GM18951 (cell line): Measurements from ENCODE around the gene LITAF.
"Not testable (repeated sequence)": the region's sequence is repeated elsewhere in the genome, so short reads cannot be mapped to it uniquely, and the experiment has no call there.

Source experiments
- POLR2A ChIP-seq: IDR thresholded peaks from 4 replicates; pipeline ENCODE4 v1.6.1; 2011; ENCODE audit warnings: mild to moderate bottlenecking; ENCODE audit not compliant: insufficient read length, insufficient read depth; ENCODE audit errors: extremely low read depth
- in situ Hi-C: fragments of 300-500 bp; cut with MboI; formaldehyde crosslinking; loops from one replicate; pipeline ENCODE4 v1.12.0; 2022; ENCODE audit warnings: low sequenced_read_pairs, mixed read lengths, inconsistent platforms; ENCODE audit not compliant: unreplicated experiment

The LITAF gene

GRCh38 chr16:11602321-11602720 lies 15.6 kb upstream of the LITAF start:
- TF ChIP-seq POLR2A: no peak
- in situ Hi-C loops: no loop called here

- in situ Hi-C loops: no loop called here
- no peak for TF ChIP-seq POLR2A
Observed at GRCh38 chr16:11601911-11602310, 15.2 kb upstream of the LITAF start.

GRCh38 chr16:11601425-11601824 lies 14.7 kb upstream of the LITAF start:
- in situ Hi-C loops: no loop called here
- no peak for TF ChIP-seq POLR2A

- TF ChIP-seq POLR2A: no peak
- in situ Hi-C loops: no loop called here
Observed at GRCh38 chr16:11599579-11599978, 12.9 kb upstream of the LITAF start.

- no peak for TF ChIP-seq POLR2A
- in situ Hi-C loops: no loop called here
Observed at GRCh38 chr16:11597235-11598095, 10.7 kb upstream of the LITAF start.

GRCh38 chr16:11596572-11597226 lies 10.0 kb upstream of the LITAF start:
- in situ Hi-C loops: no loop called here
- TF ChIP-seq POLR2A: no peak

- no peak for TF ChIP-seq POLR2A
- in situ Hi-C loops: no loop called here
Observed at GRCh38 chr16:11593581-11593980, 6.9 kb upstream of the LITAF start.

- in situ Hi-C loops: not testable (repeated sequence)
Observed at GRCh38 chr16:11593076-11593475, 6.4 kb upstream of the LITAF start.

- in situ Hi-C loops: not testable (repeated sequence)
Observed at GRCh38 chr16:11591630-11592029, 4.9 kb upstream of the LITAF start.

- no peak for TF ChIP-seq POLR2A
Observed at GRCh38 chr16:11589198-11589550, 2.5 kb upstream of the LITAF start.

GRCh38 chr16:11588321-11589197 lies 1.8 kb upstream of the LITAF start:
- in situ Hi-C loops: loop anchor here (10.0 kb wide), 1 partner anchor 56 kb away; no protein-coding TSS in a partner anchor
- no peak for TF ChIP-seq POLR2A

More at GRCh38 chr16:11589198-11589550, 2.5 kb upstream of the LITAF start:
- in situ Hi-C loops: loop anchor here (10.0 kb wide), 1 partner anchor 56 kb away; no protein-coding TSS in a partner anchor

- TF ChIP-seq POLR2A: no peak
- in situ Hi-C loops: loop anchor here (10.0 kb wide), 1 partner anchor 57 kb away; no protein-coding TSS in a partner anchor
Observed at GRCh38 chr16:11587643-11588247, 1.0 kb upstream of the LITAF start.

GRCh38 chr16:11586378-11586855 lies 302 bp downstream of the LITAF start:
- in situ Hi-C loops: loop anchor here (10.0 kb wide), 1 partner anchor 58 kb away; no protein-coding TSS in a partner anchor

More at GRCh38 chr16:11586378-11586855, 302 bp downstream of the LITAF start:
- no peak for TF ChIP-seq POLR2A
